ENCODE results near the gene ADARB1. TPM values are rescaled to one million over a fixed set of nuclear protein-coding genes. Genes with fewer than 3 reads are reported as not detected.

Gene ADARB1
- polyA plus RNA-seq, 1 donor (not counting 4 experiments of a cell fraction or from before 2014, with no cell fraction given) = 13.0 TPM

- Histone ChIP-seq H3K36me3 (ENCODE audit: control insufficient read depth in 2 of 2, extremely low read depth in 1 of 2, insufficient read depth in 2 of 2, low read length in 2 of 2) (no peaks in the 10 kb centered on the region), H3K27ac (ENCODE audit: control insufficient read depth, insufficient read depth, low read length) (no peak overlapping the region), H3K4me2 (ENCODE audit: control insufficient read depth, extremely low read depth, insufficient read depth, low read depth, low read length) (no peak overlapping the region), H3K4me1 (ENCODE audit: control insufficient read depth, extremely low read depth, insufficient read depth, low read length) (no peaks in the 10 kb centered on the region), H3K79me2 (ENCODE audit: control insufficient read depth, insufficient read depth, low read length) (no peaks in the 10 kb centered on the region), H4K20me1 (ENCODE audit: control insufficient read depth, extremely low read depth, insufficient read depth, low read length) (no peaks in the 10 kb centered on the region), H3K4me3 (ENCODE audit: control insufficient read depth in 2 of 3, extremely low read depth in 1 of 3, insufficient read depth in 2 of 3, low read depth in 1 of 3, low read length in 3 of 3) (no peak overlapping the region), H3K9me3 (ENCODE audit: control insufficient read depth, low read depth, low read length) (no peaks in the 10 kb centered on the region), H3K9ac (ENCODE audit: control insufficient read depth, extremely low read depth, insufficient read depth, low read length) (no peak overlapping the region), H2AFZ (ENCODE audit: control insufficient read depth, low read length) (no peak overlapping the region), H3K9me1 (ENCODE audit: control insufficient read depth, extremely low read depth, insufficient read depth, low read length) (no peaks in the 10 kb centered on the region), H3K27me3 (ENCODE audit: control insufficient read depth, extremely low read depth, insufficient read depth, low read length) (peaks cover 27% of the 10 kb centered on the region)
- DNase-seq (ENCODE audit: low read depth, low spot score) (no peak), FAIRE-seq (no peak)
- dilution Hi-C loops (cut with MboI; ENCODE audit: extremely low pct_ligation_motif_present, low sequenced_read_pairs) = no loop called here
- TF ChIP-seq CTCF (optimal IDR thresholded peaks at IDR 0.05 in 1 of 3, IDR thresholded peaks at IDR 0.05 in 1 of 3, conservative IDR thresholded peaks at IDR 0.05 in 1 of 3; ENCODE audit: extremely low read depth in 1 of 3, insufficient read depth in 2 of 3, low read length in 3 of 3) (no peak), EZH2 (IDR thresholded peaks at IDR 0.05; ENCODE audit: low read length) (no peak)
These were observed 21.4 kb upstream of the ADARB1 start for GRCh38 chr21:45052960-45053359.

- no peak overlapping the region for H3K9ac ChIP-seq (ENCODE audit: control insufficient read depth, extremely low read depth, insufficient read depth, low read length)
- no peaks in the 10 kb centered on the region for H3K9me3 ChIP-seq (ENCODE audit: control insufficient read depth, low read depth, low read length)
- FAIRE-seq = no peak
- TF ChIP-seq CTCF (optimal IDR thresholded peaks at IDR 0.05 in 1 of 3, IDR thresholded peaks at IDR 0.05 in 1 of 3, conservative IDR thresholded peaks at IDR 0.05 in 1 of 3; ENCODE audit: extremely low read depth in 1 of 3, insufficient read depth in 2 of 3, low read length in 3 of 3) = no peak
- TF ChIP-seq EZH2 (IDR thresholded peaks at IDR 0.05; ENCODE audit: low read length) = no peak
- DNase-seq (ENCODE audit: low read depth, low spot score) = no peak
- H3K36me3 ChIP-seq (ENCODE audit: control insufficient read depth in 2 of 2, extremely low read depth in 1 of 2, insufficient read depth in 2 of 2, low read length in 2 of 2) = no peaks in the 10 kb centered on the region
- H3K4me3 ChIP-seq (ENCODE audit: control insufficient read depth in 2 of 3, extremely low read depth in 1 of 3, insufficient read depth in 2 of 3, low read depth in 1 of 3, low read length in 3 of 3) = no peak overlapping the region
- no peak overlapping the region for H2AFZ ChIP-seq (ENCODE audit: control insufficient read depth, low read length)
- no peaks in the 10 kb centered on the region for H3K9me1 ChIP-seq (ENCODE audit: control insufficient read depth, extremely low read depth, insufficient read depth, low read length)
- H3K79me2 ChIP-seq (ENCODE audit: control insufficient read depth, insufficient read depth, low read length) = no peaks in the 10 kb centered on the region
- H3K27ac ChIP-seq (ENCODE audit: control insufficient read depth, insufficient read depth, low read length) = no peak overlapping the region
- no peak overlapping the region for H3K4me2 ChIP-seq (ENCODE audit: control insufficient read depth, extremely low read depth, insufficient read depth, low read depth, low read length)
- peaks cover 27% of the 10 kb centered on the region for H3K27me3 ChIP-seq (ENCODE audit: control insufficient read depth, extremely low read depth, insufficient read depth, low read length)
- no peaks in the 10 kb centered on the region for H3K4me1 ChIP-seq (ENCODE audit: control insufficient read depth, extremely low read depth, insufficient read depth, low read length)
- H4K20me1 ChIP-seq (ENCODE audit: control insufficient read depth, extremely low read depth, insufficient read depth, low read length) = no peaks in the 10 kb centered on the region
- dilution Hi-C loops (cut with MboI; ENCODE audit: extremely low pct_ligation_motif_present, low sequenced_read_pairs) = no loop called here
These were observed 20.7 kb upstream of the ADARB1 start for GRCh38 chr21:45053561-45054226.
